WTC11 (cell line): Measurements from ENCODE around the gene CSK. TPM values are rescaled to one million over a fixed set of nuclear protein-coding genes. Genes with fewer than 3 reads are reported as not detected.

Experiments
- AFF4 ChIP-seq: sonication (generic); formaldehyde crosslinking; IDR thresholded peaks from 2 replicates; pipeline ENCODE4 v1.8.1; 2023; ENCODE audit warnings: mild to moderate bottlenecking, missing genetic modification reagents, borderline replicate concordance
- ATF3 ChIP-seq: sonication (generic); formaldehyde crosslinking; conservative IDR thresholded peaks from 2 replicates; pipeline ENCODE4 v1.8.1; 2022; ENCODE audit warnings: mild to moderate bottlenecking, missing genetic modification reagents
- CBFB ChIP-seq: sonication (generic); formaldehyde crosslinking; IDR thresholded peaks from 2 replicates; pipeline ENCODE4 v1.8.1; 2022; ENCODE audit warnings: mild to moderate bottlenecking, low read depth, missing genetic modification reagents
- E2F1 ChIP-seq: sonication (generic); formaldehyde crosslinking; IDR thresholded peaks from 2 replicates; pipeline ENCODE4 v1.8.0; 2022; ENCODE audit warnings: mild to moderate bottlenecking, missing genetic modification reagents
- NR1H2 ChIP-seq: sonication (generic); formaldehyde crosslinking; IDR thresholded peaks from 2 replicates; pipeline ENCODE4 v1.9.0; 2021; ENCODE audit warnings: mild to moderate bottlenecking, moderate library complexity, missing genetic modification reagents
- NR2C2 ChIP-seq: sonication (generic); formaldehyde crosslinking; IDR thresholded peaks from 2 replicates; pipeline ENCODE4 v1.8.0; 2022; ENCODE audit warnings: mild to moderate bottlenecking, missing genetic modification reagents
- OVOL2 ChIP-seq: fragments of 250-450 bp; sonication (Bioruptor Pico); IDR thresholded peaks from 2 replicates; pipeline ENCODE4 v1.9.0; 2021; ENCODE audit warnings: mild to moderate bottlenecking, borderline replicate concordance
- RELA ChIP-seq: sonication (generic); formaldehyde crosslinking; IDR thresholded peaks from 2 replicates; pipeline ENCODE4 v1.8.1; 2022; ENCODE audit warnings: missing genetic modification reagents, mild to moderate bottlenecking, borderline replicate concordance
- SOX15 ChIP-seq: fragments of 250-450 bp; sonication (Bioruptor Pico); IDR thresholded peaks from 2 replicates; pipeline ENCODE4 v1.9.0; 2021; ENCODE audit warnings: mild to moderate bottlenecking
- STAT6 ChIP-seq: sonication (generic); formaldehyde crosslinking; conservative IDR thresholded peaks from 2 replicates; pipeline ENCODE4 v1.8.1; 2023; ENCODE audit warnings: mild to moderate bottlenecking, low read depth, missing genetic modification reagents, moderate library complexity
- ZNF232 ChIP-seq: sonication (generic); formaldehyde crosslinking; IDR thresholded peaks from 2 replicates; pipeline ENCODE4 v1.8.0; 2022; ENCODE audit warnings: mild to moderate bottlenecking, missing genetic modification reagents
- total RNA-seq: library from RNA; stranded (reverse); gene quantifications from 3 replicates; pipeline ENCODE4 v1.2.3, GENCODE V29; 2021
- TF ChIP-seq, protein P1 (sequence below): sonication (generic); formaldehyde crosslinking; IDR thresholded peaks from 2 replicates; pipeline ENCODE4 v1.8.0; 2023; ENCODE audit warnings: missing genetic modification reagents, mild to moderate bottlenecking, borderline replicate concordance
- TF ChIP-seq, protein P2 (sequence below): sonication (generic); formaldehyde crosslinking; IDR thresholded peaks from 2 replicates; pipeline ENCODE4 v1.8.1; 2023; ENCODE audit warnings: mild to moderate bottlenecking, missing genetic modification reagents

CSK gene
- total RNA-seq, 1 experiment from 2014 or later, result 55.1 TPM

GRCh38 chr15:74795966-74796625, 14.2 kb downstream of the CSK start (continued):
- no peak for TF ChIP-seq CBFB (CRISPR knock-in tag)
- no peak for TF ChIP-seq STAT6
- TF ChIP-seq SOX15 (CRISPR knock-in tag), result no peak
- TF ChIP-seq OVOL2 (CRISPR knock-in tag), result no peak
- no peak for TF ChIP-seq NR2C2 (CRISPR knock-in tag)
- no peak for TF ChIP-seq AFF4 (CRISPR knock-in tag)
- TF ChIP-seq RELA (CRISPR knock-in tag), result no peak
- no peak for TF ChIP-seq ZNF232
- TF ChIP-seq, protein P1, sequence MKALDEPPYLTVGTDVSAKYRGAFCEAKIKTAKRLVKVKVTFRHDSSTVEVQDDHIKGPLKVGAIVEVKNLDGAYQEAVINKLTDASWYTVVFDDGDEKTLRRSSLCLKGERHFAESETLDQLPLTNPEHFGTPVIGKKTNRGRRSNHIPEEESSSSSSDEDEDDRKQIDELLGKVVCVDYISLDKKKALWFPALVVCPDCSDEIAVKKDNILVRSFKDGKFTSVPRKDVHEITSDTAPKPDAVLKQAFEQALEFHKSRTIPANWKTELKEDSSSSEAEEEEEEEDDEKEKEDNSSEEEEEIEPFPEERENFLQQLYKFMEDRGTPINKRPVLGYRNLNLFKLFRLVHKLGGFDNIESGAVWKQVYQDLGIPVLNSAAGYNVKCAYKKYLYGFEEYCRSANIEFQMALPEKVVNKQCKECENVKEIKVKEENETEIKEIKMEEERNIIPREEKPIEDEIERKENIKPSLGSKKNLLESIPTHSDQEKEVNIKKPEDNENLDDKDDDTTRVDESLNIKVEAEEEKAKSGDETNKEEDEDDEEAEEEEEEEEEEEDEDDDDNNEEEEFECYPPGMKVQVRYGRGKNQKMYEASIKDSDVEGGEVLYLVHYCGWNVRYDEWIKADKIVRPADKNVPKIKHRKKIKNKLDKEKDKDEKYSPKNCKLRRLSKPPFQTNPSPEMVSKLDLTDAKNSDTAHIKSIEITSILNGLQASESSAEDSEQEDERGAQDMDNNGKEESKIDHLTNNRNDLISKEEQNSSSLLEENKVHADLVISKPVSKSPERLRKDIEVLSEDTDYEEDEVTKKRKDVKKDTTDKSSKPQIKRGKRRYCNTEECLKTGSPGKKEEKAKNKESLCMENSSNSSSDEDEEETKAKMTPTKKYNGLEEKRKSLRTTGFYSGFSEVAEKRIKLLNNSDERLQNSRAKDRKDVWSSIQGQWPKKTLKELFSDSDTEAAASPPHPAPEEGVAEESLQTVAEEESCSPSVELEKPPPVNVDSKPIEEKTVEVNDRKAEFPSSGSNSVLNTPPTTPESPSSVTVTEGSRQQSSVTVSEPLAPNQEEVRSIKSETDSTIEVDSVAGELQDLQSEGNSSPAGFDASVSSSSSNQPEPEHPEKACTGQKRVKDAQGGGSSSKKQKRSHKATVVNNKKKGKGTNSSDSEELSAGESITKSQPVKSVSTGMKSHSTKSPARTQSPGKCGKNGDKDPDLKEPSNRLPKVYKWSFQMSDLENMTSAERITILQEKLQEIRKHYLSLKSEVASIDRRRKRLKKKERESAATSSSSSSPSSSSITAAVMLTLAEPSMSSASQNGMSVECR (CRISPR knock-in tag), result no peak
- no peak for TF ChIP-seq ATF3
- TF ChIP-seq, protein P2, sequence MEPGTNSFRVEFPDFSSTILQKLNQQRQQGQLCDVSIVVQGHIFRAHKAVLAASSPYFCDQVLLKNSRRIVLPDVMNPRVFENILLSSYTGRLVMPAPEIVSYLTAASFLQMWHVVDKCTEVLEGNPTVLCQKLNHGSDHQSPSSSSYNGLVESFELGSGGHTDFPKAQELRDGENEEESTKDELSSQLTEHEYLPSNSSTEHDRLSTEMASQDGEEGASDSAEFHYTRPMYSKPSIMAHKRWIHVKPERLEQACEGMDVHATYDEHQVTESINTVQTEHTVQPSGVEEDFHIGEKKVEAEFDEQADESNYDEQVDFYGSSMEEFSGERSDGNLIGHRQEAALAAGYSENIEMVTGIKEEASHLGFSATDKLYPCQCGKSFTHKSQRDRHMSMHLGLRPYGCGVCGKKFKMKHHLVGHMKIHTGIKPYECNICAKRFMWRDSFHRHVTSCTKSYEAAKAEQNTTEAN (CRISPR knock-in tag), result no peak
- no peak for TF ChIP-seq NR1H2 (CRISPR knock-in tag)
- no peak for TF ChIP-seq E2F1 (CRISPR knock-in tag)
